Testis (tissue), 3 donors: ENCODE results near the gene RNF220. TPM values are rescaled to one million over a fixed set of nuclear protein-coding genes. Genes with fewer than 3 reads are reported as not detected.

Experiments
- DNase-seq: peaks from one replicate; pipeline ENCODE4 v3.0.0-alpha.2; 2019
- H3K27ac ChIP-seq, 2 donors: fragments of 200-600 bp; sonication (generic); one replicate each; pipeline ENCODE4 v1.5.1; 2019
- H3K27me3 ChIP-seq: fragments of 200-600 bp; sonication (generic); one replicate; pipeline ENCODE4 v1.5.1; 2019
- H3K36me3 ChIP-seq: fragments of 200-600 bp; sonication (generic); one replicate; pipeline ENCODE4 v1.5.1; 2017; ENCODE audit warnings: low read depth; ENCODE audit errors: missing control alignments
- H3K4me1 ChIP-seq: fragments of 200-600 bp; sonication (generic); one replicate; pipeline ENCODE4 v1.5.1; 2019
- H3K4me3 ChIP-seq, 2 donors: fragments of 200-600 bp; sonication (generic); one replicate each; pipeline ENCODE4 v1.5.1; 2017 to 2019
- H3K9me3 ChIP-seq: fragments of 200-600 bp; sonication (generic); one replicate; pipeline ENCODE4 v1.5.1; 2017
- POLR2A ChIP-seq: fragments of 450-650 bp; IDR thresholded peaks from one replicate; pipeline ENCODE4 v1.6.1; 2017; ENCODE audit warnings: antibody characterized with exemption, mild to moderate bottlenecking, moderate library complexity
- WGBS, 2 donors: methylation state at CpG; one replicate each; pipeline ENCODE4 v1.1.5; 2018; 5-methylcytosine and 5-hydroxymethylcytosine counted together
- intact Hi-C: fragments of 100-400 bp; cut with DNase I; formaldehyde crosslinking; loops from one replicate; pipeline ENCODE4 v1.15.1; 2023; ENCODE audit warnings: low total_unique reads
- polyA plus RNA-seq: library from polyadenylated mRNA; stranded (reverse); fragments of 350-450 nt; fragmentation: Illumina TruSeq; extraction: RNeasy Lipid Tissue Mini Kit (QIAGEN cat#74804); gene quantifications from one replicate; pipeline ENCODE4 v1.2.3, GENCODE V29; 2014; ENCODE audit warnings: low read depth, low replicate concordance; ENCODE audit not compliant: insufficient read depth
- total RNA-seq, 2 donors: library from RNA; depleted of rRNA; stranded (reverse); fragments of >200 nt; gene quantifications; one replicate each; pipeline ENCODE4 v1.2.3, GENCODE V29; 2016
- TF ChIP-seq, protein P1 (sequence below), 3 experiments: fragments of 450-650 bp in 2 of 3; fragments of 200-600 bp in 1 of 3; sonication (generic) in 1 of 3; IDR thresholded peaks; one replicate each; pipeline ENCODE4 v1.5.1; 2016 to 2019; ENCODE audit warnings: antibody characterized with exemption in 3 of 3, mild to moderate bottlenecking in 2 of 3, moderate library complexity in 1 of 3

RNF220 gene
- total and polyA plus RNA-seq, 3 donors from 2014 or later: 99.3 to 148 (median 126) TPM

DNA sequence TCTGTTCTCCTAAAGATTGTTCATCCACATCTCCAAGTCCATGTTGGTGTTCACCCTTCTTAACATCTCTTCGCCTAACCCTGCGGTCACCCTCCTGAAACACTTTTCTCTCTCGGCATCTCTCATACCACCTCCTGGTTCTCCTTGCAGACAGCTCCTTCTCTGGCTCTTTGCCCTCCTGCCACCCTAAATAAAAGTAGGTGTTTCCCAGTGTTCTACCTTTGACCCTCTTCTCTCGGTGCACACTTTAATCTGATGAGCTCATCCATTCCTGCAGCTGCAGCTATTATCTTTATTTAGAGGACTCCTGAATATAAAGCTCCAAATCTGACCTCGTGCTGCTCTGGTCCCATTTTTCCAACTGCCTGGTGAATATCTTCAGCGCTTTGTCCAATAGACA is 142.3 kb downstream of the RNF220 start:
- H3K27ac ChIP-seq: no peak overlapping the region
- H3K27me3 ChIP-seq: no peaks in the 10 kb centered on the region
- DNase-seq: no peak
- no peak overlapping the region for H3K4me3 ChIP-seq
- H3K9me3 ChIP-seq: no peaks in the 10 kb centered on the region
- TF ChIP-seq, protein P1, sequence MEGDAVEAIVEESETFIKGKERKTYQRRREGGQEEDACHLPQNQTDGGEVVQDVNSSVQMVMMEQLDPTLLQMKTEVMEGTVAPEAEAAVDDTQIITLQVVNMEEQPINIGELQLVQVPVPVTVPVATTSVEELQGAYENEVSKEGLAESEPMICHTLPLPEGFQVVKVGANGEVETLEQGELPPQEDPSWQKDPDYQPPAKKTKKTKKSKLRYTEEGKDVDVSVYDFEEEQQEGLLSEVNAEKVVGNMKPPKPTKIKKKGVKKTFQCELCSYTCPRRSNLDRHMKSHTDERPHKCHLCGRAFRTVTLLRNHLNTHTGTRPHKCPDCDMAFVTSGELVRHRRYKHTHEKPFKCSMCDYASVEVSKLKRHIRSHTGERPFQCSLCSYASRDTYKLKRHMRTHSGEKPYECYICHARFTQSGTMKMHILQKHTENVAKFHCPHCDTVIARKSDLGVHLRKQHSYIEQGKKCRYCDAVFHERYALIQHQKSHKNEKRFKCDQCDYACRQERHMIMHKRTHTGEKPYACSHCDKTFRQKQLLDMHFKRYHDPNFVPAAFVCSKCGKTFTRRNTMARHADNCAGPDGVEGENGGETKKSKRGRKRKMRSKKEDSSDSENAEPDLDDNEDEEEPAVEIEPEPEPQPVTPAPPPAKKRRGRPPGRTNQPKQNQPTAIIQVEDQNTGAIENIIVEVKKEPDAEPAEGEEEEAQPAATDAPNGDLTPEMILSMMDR (IDR thresholded peaks at IDR 0.05): no peak
- no peak for TF ChIP-seq POLR2A
- intact Hi-C loops: no loop called here
- no peaks in the 10 kb centered on the region for H3K4me1 ChIP-seq
- H3K36me3 ChIP-seq: no peaks in the 10 kb centered on the region
- WGBS, 2 donors: 74 to 80% methylated on average over 6 of the region's 6 CpGs

DNA sequence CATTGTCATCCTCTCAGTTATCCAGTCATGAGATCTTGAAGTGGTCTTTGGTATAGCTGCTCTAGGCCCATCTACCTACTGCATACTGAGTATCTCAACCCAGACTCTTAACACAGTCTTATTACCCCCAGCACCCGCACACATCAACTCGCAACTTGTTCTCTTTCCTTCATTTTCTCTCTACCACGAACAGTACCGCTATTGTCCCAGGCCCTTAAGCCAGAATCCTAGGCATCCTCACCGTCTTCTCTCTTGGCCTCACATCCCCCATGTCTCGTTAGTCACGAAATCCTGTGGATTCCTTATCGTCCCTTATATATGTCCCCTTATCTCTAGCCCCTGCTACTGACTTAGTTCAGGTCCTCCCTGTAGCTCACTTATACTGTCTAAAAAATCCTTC is 142.8 kb downstream of the RNF220 start:
- DNase-seq: no peak
- WGBS, 2 donors: 72 to 75% methylated on average over 8 of the region's 8 CpGs
- Histone ChIP-seq H3K27me3 (no peaks in the 10 kb centered on the region), H3K27ac (no peak overlapping the region), H3K36me3 (no peaks in the 10 kb centered on the region), H3K4me3 (no peak overlapping the region), H3K4me1 (no peaks in the 10 kb centered on the region), H3K9me3 (no peaks in the 10 kb centered on the region)
- TF ChIP-seq, protein P1 (IDR thresholded peaks at IDR 0.05): no peak
- TF ChIP-seq POLR2A: no peak
- intact Hi-C loops: no loop called here

DNA sequence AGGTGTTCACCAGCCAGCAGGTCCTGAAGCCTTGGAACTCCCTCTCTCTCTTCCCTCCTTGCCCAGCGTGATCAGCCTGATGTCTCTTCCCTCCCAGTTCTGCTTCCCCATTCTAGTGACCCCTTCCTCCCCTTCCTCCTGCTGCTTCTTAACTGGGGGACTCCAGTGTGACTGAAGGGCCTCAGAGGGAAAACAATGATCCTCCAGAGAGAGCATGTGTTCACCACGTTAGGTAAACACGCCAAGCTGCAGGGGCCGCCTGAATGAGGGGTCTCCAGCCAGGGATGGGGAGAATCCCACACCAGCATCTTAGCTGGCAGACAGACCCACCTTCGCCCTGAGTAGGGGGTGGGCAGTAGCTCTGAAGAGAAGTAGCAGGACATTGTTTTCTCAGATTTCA is 144.5 kb downstream of the RNF220 start:
- Histone ChIP-seq H3K9me3 (no peaks in the 10 kb centered on the region), H3K4me3 (no peak overlapping the region), H3K36me3 (no peaks in the 10 kb centered on the region), H3K27me3 (no peaks in the 10 kb centered on the region), H3K4me1 (no peaks in the 10 kb centered on the region), H3K27ac (no peak overlapping the region)
- WGBS, 2 donors: 71 to 74% methylated on average over 5 of the region's 5 CpGs
- TF ChIP-seq, protein P1 (IDR thresholded peaks at IDR 0.05): no peak
- no peak for TF ChIP-seq POLR2A
- intact Hi-C loops: no loop called here
- DNase-seq: no peak

DNA sequence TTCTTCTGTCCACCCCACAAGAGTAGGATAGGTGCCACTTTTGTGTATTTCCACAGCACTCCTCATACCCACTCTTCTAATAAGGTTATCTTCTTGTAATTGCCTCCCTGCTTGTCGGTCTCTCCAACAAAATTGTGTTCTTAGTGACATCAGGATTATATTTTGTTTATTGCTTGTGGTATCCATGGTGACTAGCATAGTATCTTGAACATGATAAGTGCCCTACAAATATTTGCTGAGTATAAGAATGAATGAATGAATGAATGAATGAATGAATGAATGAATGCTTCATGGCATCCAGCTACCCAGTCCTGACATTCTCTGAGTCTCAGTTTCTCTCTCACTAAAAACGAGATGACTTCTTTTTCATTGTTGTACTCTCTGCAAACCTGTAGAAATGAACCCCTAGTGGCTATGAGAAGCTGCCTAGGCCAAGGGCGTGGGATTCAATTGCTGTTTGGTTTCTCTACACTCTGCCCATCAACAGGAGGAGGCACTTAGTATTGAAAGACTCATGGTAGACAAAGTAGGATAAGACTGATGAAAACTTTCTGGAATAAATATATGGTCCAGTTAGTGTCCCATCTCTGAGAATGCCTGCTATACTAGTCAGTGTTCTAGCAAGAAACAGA is 148.2 kb downstream of the RNF220 start:
- WGBS, 2 donors: 52 to 71% methylated on average over 3 of the region's 3 CpGs
- H3K36me3 ChIP-seq: no peaks in the 10 kb centered on the region
- H3K27me3 ChIP-seq: no peaks in the 10 kb centered on the region
- no peak overlapping the region for H3K27ac ChIP-seq
- intact Hi-C loops: no loop called here
- no peaks in the 10 kb centered on the region for H3K9me3 ChIP-seq
- no peak for DNase-seq
- H3K4me1 ChIP-seq: no peaks in the 10 kb centered on the region
- no peak overlapping the region for H3K4me3 ChIP-seq
- TF ChIP-seq POLR2A: no peak
- TF ChIP-seq, protein P1 (IDR thresholded peaks at IDR 0.05): no peak

DNA sequence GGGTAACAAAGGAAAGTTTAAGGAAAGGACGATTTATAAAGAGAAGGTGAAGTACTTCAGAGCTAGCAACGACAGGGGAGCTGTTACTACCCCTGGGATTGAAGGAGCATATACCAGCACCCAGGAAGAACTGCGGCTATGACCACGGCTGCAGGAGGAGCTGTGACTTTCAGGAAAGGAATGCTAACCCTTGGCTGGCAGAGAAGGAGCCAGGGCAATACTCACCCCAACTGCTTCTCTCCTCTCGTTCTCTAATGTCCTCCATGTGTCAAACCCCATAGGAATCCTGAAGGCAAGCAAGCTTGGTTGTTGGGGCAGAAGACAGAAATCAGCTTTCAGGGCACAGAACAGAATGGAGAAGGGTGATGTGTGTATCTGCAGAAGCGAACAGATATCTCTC is 148.7 kb downstream of the RNF220 start:
- no peak for DNase-seq
- TF ChIP-seq, protein P1 (IDR thresholded peaks at IDR 0.05): no peak
- no peak for TF ChIP-seq POLR2A
- intact Hi-C loops: no loop called here
- no peaks in the 10 kb centered on the region for H3K36me3 ChIP-seq
- no peak overlapping the region for H3K4me3 ChIP-seq
- WGBS, 2 donors: 76 to 82% methylated on average over 6 of the region's 6 CpGs
- H3K4me1 ChIP-seq: no peaks in the 10 kb centered on the region
- H3K9me3 ChIP-seq: no peaks in the 10 kb centered on the region
- H3K27ac ChIP-seq: no peak overlapping the region
- no peaks in the 10 kb centered on the region for H3K27me3 ChIP-seq
